A549 (cell line): ENCODE measurements around the gene PCDH18. TPM values are rescaled to one million over a fixed set of nuclear protein-coding genes. Genes with fewer than 3 reads are reported as not detected.

Source experiments
- ATAC-seq, 2 experiments: fragments of 200-7000 bp in 1 of 2; fragments of >200 bp in 1 of 2; cut with Nextera tagmentation in 1 of 2; cut with Tn5 transposase in 1 of 2; 3 replicates each; pipeline versions ENCODE4 v1.8.0 to v1.9.1; 2018 to 2020; ENCODE audit warnings: mild to moderate bottlenecking in 1 of 2, moderate library complexity in 1 of 2
- CTCF ChIA-PET: fragments of 300-600 bp; sonication (Branson Sonifier 250); formaldehyde crosslinking; extraction: SDS; loops from one replicate; lab custom pipeline; 2021; ENCODE audit warnings: antibody characterized with exemption, inconsistent platforms; lab: Yijun Ruan, JAX
- POLR2A ChIA-PET: fragments of 350-600 bp; formaldehyde crosslinking; extraction: SDS; loops from one replicate; lab custom pipeline; 2021; ENCODE audit warnings: antibody characterized with exemption, inconsistent platforms; lab: Yijun Ruan, JAX
- DNase-seq, 2 experiments: peaks; one replicate each; pipeline versions ENCODE4 v3.0.0 to v3.0.0-alpha.2; 2011 to 2016; ENCODE audit warnings: low read depth in 1 of 2, low spot score in 1 of 2
- FAIRE-seq: peaks from 2 replicates; lab custom pipeline; 2011; peaks lifted over from hg19 to GRCh38; lab: Jason Lieb, UNC
- H3K27ac ChIP-seq, 2 experiments: fragments of >200 bp; sonication (Bioruptor Twin); formaldehyde crosslinking; 3 replicates each; pipeline ENCODE4 v1.5.1; 2016 to 2017
- H3K4me1 ChIP-seq: fragments of >200 bp; sonication (Bioruptor Twin); formaldehyde crosslinking; 3 replicates; pipeline ENCODE4 v1.6.1; 2016
- H3K4me2 ChIP-seq: fragments of >200 bp; sonication (Bioruptor Twin); formaldehyde crosslinking; 3 replicates; pipeline ENCODE4 v1.6.1; 2016
- H3K4me3 ChIP-seq: fragments of >200 bp; sonication (Bioruptor Twin); formaldehyde crosslinking; 3 replicates; pipeline ENCODE4 v1.5.1; 2016
- H3K9me3 ChIP-seq: fragments of >200 bp; sonication (Bioruptor Twin); formaldehyde crosslinking; 3 replicates; pipeline ENCODE4 v1.6.1; 2016
- ATOH8 ChIP-seq: fragments of 250-450 bp; sonication (Bioruptor Pico); IDR thresholded peaks from 2 replicates; pipeline ENCODE4 v1.5.0; 2020; ENCODE audit warnings: low read depth, mild to moderate bottlenecking, moderate library complexity
- CBX8 ChIP-seq: fragments of 200-600 bp; sonication (generic); IDR thresholded peaks from 2 replicates; pipeline ENCODE4 v1.6.1; 2016
- CEBPB ChIP-seq, 2 experiments: fragments of >200 bp in 1 of 2; sonication (Bioruptor Twin) in 1 of 2; formaldehyde crosslinking in 1 of 2; IDR thresholded peaks; 2 replicates each; pipeline ENCODE4 v1.6.1; 2012 to 2016
- CHD2 ChIP-seq: fragments of 150-350 bp; IDR thresholded peaks from 2 replicates; pipeline ENCODE4 v1.6.1; 2014; ENCODE audit warnings: low read length; ENCODE audit not compliant: partially characterized antibody
- EHF ChIP-seq: fragments of 250-450 bp; sonication (Bioruptor Pico); IDR thresholded peaks from 2 replicates; pipeline ENCODE4 v1.5.0; 2020; ENCODE audit warnings: mild to moderate bottlenecking
- EHMT2 ChIP-seq: fragments of 200-600 bp; sonication (generic); IDR thresholded peaks from 2 replicates; pipeline ENCODE4 v1.6.1; 2016; ENCODE audit warnings: antibody characterized with exemption, low read depth, mild to moderate bottlenecking, moderate library complexity
- ELK1 ChIP-seq: fragments of 150-350 bp; IDR thresholded peaks from 2 replicates; pipeline ENCODE4 v1.6.1; 2014; ENCODE audit warnings: low read depth, mild to moderate bottlenecking, low read length
- EP300 ChIP-seq, 2 experiments: fragments of >200 bp; sonication (Bioruptor Twin); formaldehyde crosslinking; IDR thresholded peaks; 2 replicates in 1 of 2; 3 replicates in 1 of 2; pipeline ENCODE4 v1.6.1; 2016 to 2017
- ESRRA ChIP-seq: fragments of 150-350 bp; IDR thresholded peaks from 2 replicates; pipeline ENCODE4 v1.6.1; 2014; ENCODE audit warnings: mild to moderate bottlenecking, low read length, borderline replicate concordance
- FOSB ChIP-seq: fragments of 250-450 bp; sonication (Bioruptor Pico); IDR thresholded peaks from 2 replicates; pipeline ENCODE4 v1.5.0; 2020; ENCODE audit warnings: mild to moderate bottlenecking, moderate library complexity
- FOSL2 ChIP-seq, 2 experiments: fragments of 450-650 bp in 1 of 2; fragments of >200 bp in 1 of 2; sonication (Bioruptor Twin) in 1 of 2; formaldehyde crosslinking; IDR thresholded peaks; 2 replicates each; pipeline versions ENCODE4 v1.5.0 to v1.6.1; 2016 to 2020; ENCODE audit warnings: mild to moderate bottlenecking in 1 of 2, moderate library complexity in 1 of 2
- FOXS1 ChIP-seq: fragments of 250-450 bp; sonication (Bioruptor Pico); IDR thresholded peaks from 2 replicates; pipeline ENCODE4 v1.5.0; 2020; ENCODE audit warnings: mild to moderate bottlenecking, moderate library complexity
- JUN ChIP-seq, 2 experiments: fragments of >200 bp; sonication (Bioruptor Twin); formaldehyde crosslinking; IDR thresholded peaks; 2 replicates in 1 of 2; 3 replicates in 1 of 2; pipeline ENCODE4 v1.6.1; 2016 to 2017
- JUNB ChIP-seq: fragments of >200 bp; sonication (Bioruptor Twin); formaldehyde crosslinking; IDR thresholded peaks from 2 replicates; pipeline ENCODE4 v1.6.1; 2016
- KDM1A ChIP-seq: fragments of 200-600 bp; sonication (generic); IDR thresholded peaks from 2 replicates; pipeline ENCODE4 v1.6.1; 2016; ENCODE audit warnings: low read depth, mild to moderate bottlenecking
- MAFK ChIP-seq: fragments of 450-650 bp; IDR thresholded peaks from 2 replicates; pipeline ENCODE4 v1.6.1; 2014; ENCODE audit not compliant: partially characterized antibody
- NPAS2 ChIP-seq: fragments of 250-450 bp; sonication (Bioruptor Pico); IDR thresholded peaks from 2 replicates; pipeline ENCODE4 v1.8.0; 2022; ENCODE audit warnings: mild to moderate bottlenecking, moderate library complexity, borderline replicate concordance
- NR3C1 ChIP-seq: fragments of >200 bp; sonication (Bioruptor Twin); formaldehyde crosslinking; IDR thresholded peaks from 3 replicates; pipeline ENCODE4 v1.6.1; 2017
- POLR2A ChIP-seq: IDR thresholded peaks from 2 replicates; pipeline ENCODE4 v1.6.1; 2012; ENCODE audit warnings: mild to moderate bottlenecking, low read length
- POLR2AphosphoS2 ChIP-seq: conservative IDR thresholded peaks from 2 replicates; pipeline ENCODE4 v1.6.1; 2012; ENCODE audit warnings: low read length, improper control_type of control experiment, inconsistent platforms
- RAD21 ChIP-seq, 2 experiments: fragments of >200 bp in 1 of 2; sonication (Bioruptor Twin) in 1 of 2; formaldehyde crosslinking in 1 of 2; IDR thresholded peaks in 1 of 2; conservative IDR thresholded peaks in 1 of 2; 2 replicates in 1 of 2; 3 replicates in 1 of 2; pipeline ENCODE4 v1.6.1; 2012 to 2018; ENCODE audit warnings: inconsistent platforms in 1 of 2
- RARB ChIP-seq: fragments of 250-450 bp; sonication (Bioruptor Pico); IDR thresholded peaks from 2 replicates; pipeline ENCODE4 v1.8.0; 2021; ENCODE audit warnings: mild to moderate bottlenecking, moderate library complexity
- REST ChIP-seq: fragments of 200-600 bp; sonication (generic); IDR thresholded peaks from 2 replicates; pipeline ENCODE4 v1.6.1; 2016; ENCODE audit warnings: antibody characterized with exemption, mild to moderate bottlenecking, moderate library complexity
- SREBF2 ChIP-seq: fragments of 450-650 bp; IDR thresholded peaks from 2 replicates; pipeline ENCODE4 v1.6.1; 2014; ENCODE audit warnings: mild to moderate bottlenecking, moderate library complexity
- TP53 ChIP-seq: fragments of 250-450 bp; sonication (Bioruptor Pico); IDR thresholded peaks from 2 replicates; pipeline ENCODE4 v1.5.0; 2021; ENCODE audit warnings: mild to moderate bottlenecking, moderate library complexity
- ZC3H11A ChIP-seq: fragments of 450-650 bp; IDR thresholded peaks from 2 replicates; pipeline ENCODE4 v1.6.1; 2014; ENCODE audit warnings: antibody characterized with exemption, mild to moderate bottlenecking
- WGBS: methylation state at CpG from one replicate; pipeline ENCODE4 v1.1.6; 2017; ENCODE audit errors: missing lambda C conversion rate; 5-methylcytosine and 5-hydroxymethylcytosine counted together
- polyA plus RNA-seq, 4 experiments: library from polyadenylated mRNA; depleted of rRNA in 3 of 4; stranded (reverse); fragments of >200 nt; fragmentation: RNase III in 1 of 4; extraction: RNeasy Plus Mini Kit Qiagen cat#74134 plus additional on column Dnase treatment in 1 of 4; gene quantifications; 2 replicates in 3 of 4; 3 replicates in 1 of 4; pipeline ENCODE4 v1.2.3, GENCODE V29; 2011 to 2017
- TF ChIP-seq, protein P1 (sequence below): fragments of >200 bp; sonication (Bioruptor Twin); formaldehyde crosslinking; IDR thresholded peaks from 3 replicates; pipeline ENCODE4 v1.5.1; 2016

PCDH18 gene
- polyA plus RNA-seq, 2 of the 4 experiments (the other 2 are of a cell fraction): 0.04 TPM; not detected in 1

GRCh38 chr4:137541876-137542646, 9.8 kb upstream of the PCDH18 start:
- H3K27ac ChIP-seq: no peak overlapping the region
- TF ChIP-seq JUN (IDR thresholded peaks at IDR 0.05) (no peak), JUNB (no peak), ATOH8 (CRISPR knock-in tag) (no peak), TP53 (CRISPR knock-in tag) (no peak), ZC3H11A (no peak), EP300 (IDR thresholded peaks at IDR 0.05) (no peak), ESRRA (no peak), POLR2A (no peak), KDM1A (no peak), FOSB (CRISPR knock-in tag) (no peak), SREBF2 (no peak), FOXS1 (CRISPR knock-in tag) (no peak), POLR2AphosphoS2 (no peak)
- TF ChIP-seq, protein P1, sequence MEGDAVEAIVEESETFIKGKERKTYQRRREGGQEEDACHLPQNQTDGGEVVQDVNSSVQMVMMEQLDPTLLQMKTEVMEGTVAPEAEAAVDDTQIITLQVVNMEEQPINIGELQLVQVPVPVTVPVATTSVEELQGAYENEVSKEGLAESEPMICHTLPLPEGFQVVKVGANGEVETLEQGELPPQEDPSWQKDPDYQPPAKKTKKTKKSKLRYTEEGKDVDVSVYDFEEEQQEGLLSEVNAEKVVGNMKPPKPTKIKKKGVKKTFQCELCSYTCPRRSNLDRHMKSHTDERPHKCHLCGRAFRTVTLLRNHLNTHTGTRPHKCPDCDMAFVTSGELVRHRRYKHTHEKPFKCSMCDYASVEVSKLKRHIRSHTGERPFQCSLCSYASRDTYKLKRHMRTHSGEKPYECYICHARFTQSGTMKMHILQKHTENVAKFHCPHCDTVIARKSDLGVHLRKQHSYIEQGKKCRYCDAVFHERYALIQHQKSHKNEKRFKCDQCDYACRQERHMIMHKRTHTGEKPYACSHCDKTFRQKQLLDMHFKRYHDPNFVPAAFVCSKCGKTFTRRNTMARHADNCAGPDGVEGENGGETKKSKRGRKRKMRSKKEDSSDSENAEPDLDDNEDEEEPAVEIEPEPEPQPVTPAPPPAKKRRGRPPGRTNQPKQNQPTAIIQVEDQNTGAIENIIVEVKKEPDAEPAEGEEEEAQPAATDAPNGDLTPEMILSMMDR: no peak
- no peaks in the 10 kb centered on the region for H3K4me1 ChIP-seq
- FAIRE-seq (no peak), ATAC-seq (no peak), DNase-seq (no peak)
- ChIA-PET CTCF (no interaction called here), POLR2A (no interaction called here)
- H3K4me2 ChIP-seq: peak overlapping the region; percentile 34; the same call in 2 of the 3 replicates
- H3K4me3 ChIP-seq: no peak overlapping the region
- H3K9me3 ChIP-seq: no peaks in the 10 kb centered on the region
- WGBS: 36% methylated on average over 7 of the region's 7 CpGs

GRCh38 chr4:137541181-137541580, 8.9 kb upstream of the PCDH18 start:
- FAIRE-seq (no peak), ATAC-seq (no peak), DNase-seq (no peak)
- no peak overlapping the region for H3K4me2 ChIP-seq
- CTCF ChIA-PET: no interaction called here
- no peaks in the 10 kb centered on the region for H3K4me1 ChIP-seq
- H3K27ac ChIP-seq: no peak overlapping the region
- TF ChIP-seq, protein P1: no peak
- TF ChIP-seq POLR2AphosphoS2 (no peak), RARB (no peak), CEBPB (IDR thresholded peaks at IDR 0.05) (no peak), NR3C1 (no peak), FOXS1 (CRISPR knock-in tag) (no peak), ELK1 (no peak), CHD2 (no peak), EHF (no peak), RAD21 (conservative IDR thresholded peaks at IDR 0.05 in 1 of 2, IDR thresholded peaks at IDR 0.05 in 1 of 2) (no peak), NPAS2 (no peak), FOSL2 (IDR thresholded peaks at IDR 0.05) (no peak), FOSL2 (CRISPR knock-in tag; IDR thresholded peaks at IDR 0.05) (no peak), CBX8 (no peak), REST (no peak), EHMT2 (no peak), JUNB (no peak), MAFK (no peak)
- WGBS: 17% methylated on average over 3 of the region's 3 CpGs
- no peaks in the 10 kb centered on the region for H3K9me3 ChIP-seq
- no peak overlapping the region for H3K4me3 ChIP-seq
- POLR2A ChIA-PET: no interaction called here
